ENCODE results near the gene RAB31.

Gene RAB31

GRCh38 chr18:9788860-9789259, 80.8 kb downstream of the RAB31 start:
- no peak for DNase-seq (ENCODE audit: low read depth)

- no peak for DNase-seq (ENCODE audit: low read depth)
These were observed 82.2 kb downstream of the RAB31 start for GRCh38 chr18:9790261-9790660.

DNA sequence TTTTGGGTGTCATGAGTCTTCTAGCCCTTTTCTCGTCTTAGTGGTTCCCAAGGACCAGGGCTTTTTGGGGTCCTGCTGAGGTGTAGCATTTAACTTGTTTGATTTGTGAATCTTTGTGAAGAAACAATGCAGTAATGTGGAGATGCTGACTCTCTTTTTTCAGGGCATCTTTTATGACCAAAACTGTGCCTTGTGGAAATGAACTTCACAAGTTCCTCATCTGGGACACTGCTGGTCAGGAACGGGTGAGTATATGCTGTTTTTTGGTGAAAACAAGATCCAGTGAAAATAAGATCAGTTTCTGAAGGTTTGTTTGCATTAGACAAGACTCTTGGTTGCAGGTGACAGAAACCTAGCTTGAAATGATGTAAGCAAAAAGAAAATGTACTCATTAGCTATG, 83.9 kb downstream of the RAB31 start:
- no peak for DNase-seq (ENCODE audit: low read depth)

GRCh38 chr18:9792565-9793245, 84.6 kb downstream of the RAB31 start:
- DNase-seq (ENCODE audit: low read depth) = no peak

DNA sequence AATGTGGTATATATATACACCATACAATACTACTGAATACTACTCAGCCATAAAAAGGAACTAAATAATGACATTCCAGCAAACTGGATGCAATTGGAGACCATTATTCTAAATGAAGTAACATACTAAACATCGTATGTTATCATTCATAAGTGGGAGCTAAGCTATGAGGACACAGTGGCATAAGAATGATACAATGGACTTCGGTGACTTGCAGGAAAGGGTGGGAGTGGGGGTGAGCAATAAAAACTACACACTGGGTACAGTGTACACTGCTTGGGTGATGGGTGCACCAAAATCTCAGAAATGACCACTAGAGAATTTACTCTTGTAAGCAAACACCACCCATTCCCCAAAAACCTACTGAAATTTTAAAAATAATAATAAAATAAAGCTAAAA, 87.9 kb downstream of the RAB31 start:
- no peak for DNase-seq (ENCODE audit: low read depth)

- no peak for DNase-seq (ENCODE audit: low read depth)
These were observed 88.9 kb downstream of the RAB31 start for GRCh38 chr18:9796935-9797549.

GRCh38 chr18:9802175-9803062, 94.3 kb downstream of the RAB31 start:
- no peak for DNase-seq (ENCODE audit: low read depth)

- no peak for DNase-seq (ENCODE audit: low read depth)
These were observed 95.1 kb downstream of the RAB31 start for GRCh38 chr18:9803063-9803697.

GRCh38 chr18:9803698-9804516, 95.8 kb downstream of the RAB31 start:
- no peak for DNase-seq (ENCODE audit: low read depth)

DNA sequence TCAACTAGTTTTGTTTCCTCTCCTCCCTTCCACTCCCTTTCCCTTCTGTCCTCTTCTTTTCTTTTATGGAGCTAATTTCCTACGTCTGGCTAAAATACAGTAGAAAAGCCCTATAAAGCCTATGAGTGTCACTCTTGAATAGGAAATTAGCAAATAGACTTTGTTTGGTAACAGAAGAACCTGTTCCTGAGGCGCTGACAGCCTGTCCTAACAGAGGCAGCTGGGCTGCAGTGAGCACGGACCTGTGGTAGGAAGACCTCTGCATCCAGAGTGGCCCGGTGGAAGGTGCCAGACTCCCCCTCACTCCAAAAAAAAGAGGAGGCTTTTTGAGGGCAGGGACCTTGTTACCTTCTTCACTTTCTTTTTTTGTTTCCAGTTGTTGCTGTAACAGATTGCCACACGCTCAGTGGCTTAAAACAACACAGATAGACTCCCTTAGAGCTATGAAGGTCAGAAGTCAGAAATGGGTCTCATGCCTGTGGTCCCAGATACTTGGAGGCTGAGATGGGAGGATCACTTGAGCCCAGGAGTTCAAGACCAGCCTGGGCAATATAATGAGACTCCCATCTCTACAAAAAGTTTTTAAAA, 96.5 kb downstream of the RAB31 start:
- DNase-seq (ENCODE audit: low read depth) = no peak

DNA sequence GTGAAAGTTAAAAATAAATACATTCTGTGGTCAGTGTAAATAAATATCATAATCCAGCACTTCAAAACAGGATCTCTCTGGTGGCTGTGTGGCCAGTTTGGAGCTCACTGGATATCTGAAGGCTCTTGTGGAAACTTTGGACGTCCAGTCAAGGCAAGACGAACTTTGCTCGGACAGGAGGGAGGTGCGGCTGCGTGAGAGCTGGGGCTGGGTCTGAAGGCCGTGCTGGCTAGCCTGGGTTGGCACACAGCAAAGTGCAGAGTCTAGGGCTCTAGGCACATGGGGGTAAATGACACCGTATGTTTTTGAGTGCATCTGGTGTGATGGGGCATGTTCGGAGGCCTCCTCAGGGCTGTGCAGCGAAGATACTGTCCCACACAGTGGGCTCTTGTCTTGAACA, 98.8 kb downstream of the RAB31 start:
- no peak for DNase-seq (ENCODE audit: low read depth)

GRCh38 chr18:9808295-9809241, 100.5 kb downstream of the RAB31 start:
- peak; percentile 58 for DNase-seq (ENCODE audit: low read depth)

GRCh38 chr18:9809697-9810096, 101.6 kb downstream of the RAB31 start:
- DNase-seq (ENCODE audit: low read depth) = no peak

DNA sequence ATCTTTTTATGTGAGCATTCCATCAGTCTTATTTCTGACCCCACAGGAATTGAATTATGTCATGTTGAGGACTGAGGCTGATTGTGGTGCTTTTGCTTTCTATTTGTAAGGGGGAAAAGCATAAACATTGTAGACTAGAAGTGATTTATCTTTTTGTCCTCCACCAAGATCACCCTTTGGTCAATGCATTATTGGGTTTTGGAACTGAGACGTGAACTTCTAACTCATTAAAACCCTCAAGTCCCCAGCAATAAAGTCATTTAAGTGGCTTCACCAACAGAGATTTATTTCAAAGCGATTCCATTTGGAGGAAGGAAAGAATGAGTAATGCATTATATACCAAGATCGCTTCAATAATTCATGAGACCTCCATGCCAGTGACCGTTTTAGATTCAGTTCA, 102.2 kb downstream of the RAB31 start:
- no peak for DNase-seq (ENCODE audit: low read depth)

DNA sequence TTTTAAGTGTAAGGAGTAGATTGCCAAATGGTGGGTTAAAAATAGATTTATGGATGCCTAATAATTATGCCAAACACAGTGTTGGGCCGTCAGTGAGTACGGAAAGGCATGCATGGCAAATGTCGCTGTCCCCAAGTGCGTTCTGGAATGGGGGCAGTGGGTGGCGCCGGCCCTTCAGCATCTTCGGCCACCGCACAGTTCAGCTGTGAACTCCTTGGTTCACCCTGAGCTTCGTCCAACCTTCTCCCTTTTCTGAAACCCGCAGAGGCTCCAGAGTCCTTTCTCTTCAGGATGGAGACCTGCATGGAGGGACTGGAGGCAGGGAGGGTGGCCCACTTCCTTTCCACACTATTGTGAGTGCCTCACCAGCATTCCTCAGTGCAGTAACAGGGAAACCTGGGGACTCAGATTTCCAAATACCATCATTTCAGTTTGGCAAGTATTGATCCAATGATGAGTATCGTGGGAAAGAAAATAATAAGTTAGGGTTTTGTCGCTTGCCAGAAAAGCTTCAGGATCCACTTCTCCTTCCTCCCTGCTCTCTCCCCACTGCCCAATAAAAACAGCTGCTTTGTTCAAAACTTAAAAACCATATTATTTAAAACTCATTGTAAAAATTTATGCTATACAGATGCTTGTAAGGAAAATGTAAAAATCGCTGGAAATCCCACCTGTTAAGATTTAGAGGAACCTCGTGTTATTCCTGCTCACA, 103.0 kb downstream of the RAB31 start:
- DNase-seq (ENCODE audit: low read depth) = no peak

DNA sequence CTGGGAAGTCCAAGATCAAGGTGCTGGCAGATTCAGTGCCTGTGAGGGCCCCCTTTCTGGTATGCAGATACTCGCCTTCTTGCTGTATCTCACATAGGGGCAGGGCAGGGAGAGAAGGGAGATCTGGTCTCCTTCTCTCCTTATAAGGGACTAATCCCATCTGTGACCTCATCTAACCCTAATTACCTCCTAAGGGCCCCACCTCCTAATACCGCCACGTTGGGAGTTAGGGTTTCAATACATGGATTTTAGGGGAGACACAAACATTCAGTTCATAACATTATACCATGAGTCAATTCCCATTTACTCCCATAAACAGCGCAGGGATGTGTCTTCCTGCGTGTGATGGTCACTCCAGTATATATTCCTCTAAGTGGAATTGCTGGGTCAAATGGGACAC, 103.9 kb downstream of the RAB31 start:
- DNase-seq (ENCODE audit: low read depth) = no peak

DNA sequence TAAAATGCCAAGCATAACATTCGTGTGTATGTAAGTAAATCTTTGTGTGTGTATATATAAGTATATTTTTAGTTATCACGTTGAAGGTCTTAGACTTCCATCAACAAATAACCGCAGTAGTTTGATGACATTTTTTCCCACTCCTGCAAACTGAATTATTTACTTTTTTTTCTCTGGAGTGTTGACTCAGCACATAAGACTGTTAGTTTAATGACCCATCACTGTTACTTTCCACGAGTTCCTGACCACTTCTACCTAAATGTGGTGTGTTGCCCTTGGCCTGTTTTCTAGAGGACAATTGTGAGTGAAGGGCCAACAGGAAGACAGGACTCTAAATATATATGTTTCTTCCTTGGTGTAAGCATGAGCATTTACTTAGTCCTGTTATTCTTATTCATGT, 106.3 kb downstream of the RAB31 start:
- peak; percentile 77 for DNase-seq (ENCODE audit: low read depth)

DNA sequence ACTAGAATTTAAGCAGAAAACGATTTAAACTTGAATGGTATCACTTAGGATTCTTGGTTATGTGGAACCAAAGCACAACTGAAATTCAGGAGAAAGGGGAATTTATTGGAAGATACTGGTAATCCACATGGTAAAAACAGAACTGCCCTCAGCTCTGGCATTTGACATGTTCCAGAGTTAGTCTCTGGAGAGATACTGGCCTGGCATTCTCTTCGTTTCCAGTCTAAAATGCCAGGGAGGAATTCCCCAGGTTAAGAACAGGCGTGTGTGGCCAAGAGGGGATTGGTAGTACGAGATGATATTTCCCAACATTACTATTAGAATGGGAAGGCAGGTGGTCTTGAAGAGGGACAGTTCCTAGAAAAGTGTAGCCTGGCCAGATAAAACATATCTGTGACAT, 109.2 kb downstream of the RAB31 start:
- no peak for DNase-seq (ENCODE audit: low read depth)

- DNase-seq (ENCODE audit: low read depth) = no peak
These were observed 109.8 kb downstream of the RAB31 start for GRCh38 chr18:9817725-9818422.

Data from HS-27A (cell line).